ENCODE measurements around the gene RBL1.

DNA sequence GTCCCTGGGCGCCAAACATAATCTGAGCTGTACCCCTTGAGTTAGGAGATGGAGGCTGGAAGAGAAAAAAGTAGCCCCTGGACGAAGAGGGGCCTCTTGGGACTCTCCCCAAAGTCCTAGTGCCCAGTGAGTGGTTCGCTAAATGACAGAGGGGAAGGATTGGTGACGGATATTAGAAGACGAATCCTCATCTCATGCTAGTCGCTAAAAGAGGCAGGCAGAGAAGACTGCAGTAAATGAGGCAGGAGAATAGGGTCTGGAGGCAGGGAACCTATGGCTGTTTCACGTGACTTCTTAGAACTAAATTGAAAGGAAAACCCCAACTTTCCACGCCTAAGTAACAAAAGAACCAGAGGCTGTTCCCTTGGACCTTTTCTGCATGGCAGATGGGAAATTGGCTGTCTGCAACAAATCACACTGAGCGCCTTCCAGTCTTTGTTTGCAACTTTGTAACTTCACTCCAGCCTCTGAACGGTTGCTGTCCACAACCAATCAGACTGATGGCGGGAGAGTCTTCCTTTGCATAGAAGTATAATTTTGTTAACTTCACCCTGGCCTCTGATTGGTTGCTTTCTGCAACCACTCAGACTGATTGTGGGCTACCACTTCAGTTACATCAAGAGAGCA lies 731 bp upstream of the RBL1 start:
- TF ChIP-seq, protein P1, sequence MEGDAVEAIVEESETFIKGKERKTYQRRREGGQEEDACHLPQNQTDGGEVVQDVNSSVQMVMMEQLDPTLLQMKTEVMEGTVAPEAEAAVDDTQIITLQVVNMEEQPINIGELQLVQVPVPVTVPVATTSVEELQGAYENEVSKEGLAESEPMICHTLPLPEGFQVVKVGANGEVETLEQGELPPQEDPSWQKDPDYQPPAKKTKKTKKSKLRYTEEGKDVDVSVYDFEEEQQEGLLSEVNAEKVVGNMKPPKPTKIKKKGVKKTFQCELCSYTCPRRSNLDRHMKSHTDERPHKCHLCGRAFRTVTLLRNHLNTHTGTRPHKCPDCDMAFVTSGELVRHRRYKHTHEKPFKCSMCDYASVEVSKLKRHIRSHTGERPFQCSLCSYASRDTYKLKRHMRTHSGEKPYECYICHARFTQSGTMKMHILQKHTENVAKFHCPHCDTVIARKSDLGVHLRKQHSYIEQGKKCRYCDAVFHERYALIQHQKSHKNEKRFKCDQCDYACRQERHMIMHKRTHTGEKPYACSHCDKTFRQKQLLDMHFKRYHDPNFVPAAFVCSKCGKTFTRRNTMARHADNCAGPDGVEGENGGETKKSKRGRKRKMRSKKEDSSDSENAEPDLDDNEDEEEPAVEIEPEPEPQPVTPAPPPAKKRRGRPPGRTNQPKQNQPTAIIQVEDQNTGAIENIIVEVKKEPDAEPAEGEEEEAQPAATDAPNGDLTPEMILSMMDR (IDR thresholded peaks at IDR 0.05; ENCODE audit: insufficient read depth, low read length): no peak
- TF ChIP-seq, protein P2, sequence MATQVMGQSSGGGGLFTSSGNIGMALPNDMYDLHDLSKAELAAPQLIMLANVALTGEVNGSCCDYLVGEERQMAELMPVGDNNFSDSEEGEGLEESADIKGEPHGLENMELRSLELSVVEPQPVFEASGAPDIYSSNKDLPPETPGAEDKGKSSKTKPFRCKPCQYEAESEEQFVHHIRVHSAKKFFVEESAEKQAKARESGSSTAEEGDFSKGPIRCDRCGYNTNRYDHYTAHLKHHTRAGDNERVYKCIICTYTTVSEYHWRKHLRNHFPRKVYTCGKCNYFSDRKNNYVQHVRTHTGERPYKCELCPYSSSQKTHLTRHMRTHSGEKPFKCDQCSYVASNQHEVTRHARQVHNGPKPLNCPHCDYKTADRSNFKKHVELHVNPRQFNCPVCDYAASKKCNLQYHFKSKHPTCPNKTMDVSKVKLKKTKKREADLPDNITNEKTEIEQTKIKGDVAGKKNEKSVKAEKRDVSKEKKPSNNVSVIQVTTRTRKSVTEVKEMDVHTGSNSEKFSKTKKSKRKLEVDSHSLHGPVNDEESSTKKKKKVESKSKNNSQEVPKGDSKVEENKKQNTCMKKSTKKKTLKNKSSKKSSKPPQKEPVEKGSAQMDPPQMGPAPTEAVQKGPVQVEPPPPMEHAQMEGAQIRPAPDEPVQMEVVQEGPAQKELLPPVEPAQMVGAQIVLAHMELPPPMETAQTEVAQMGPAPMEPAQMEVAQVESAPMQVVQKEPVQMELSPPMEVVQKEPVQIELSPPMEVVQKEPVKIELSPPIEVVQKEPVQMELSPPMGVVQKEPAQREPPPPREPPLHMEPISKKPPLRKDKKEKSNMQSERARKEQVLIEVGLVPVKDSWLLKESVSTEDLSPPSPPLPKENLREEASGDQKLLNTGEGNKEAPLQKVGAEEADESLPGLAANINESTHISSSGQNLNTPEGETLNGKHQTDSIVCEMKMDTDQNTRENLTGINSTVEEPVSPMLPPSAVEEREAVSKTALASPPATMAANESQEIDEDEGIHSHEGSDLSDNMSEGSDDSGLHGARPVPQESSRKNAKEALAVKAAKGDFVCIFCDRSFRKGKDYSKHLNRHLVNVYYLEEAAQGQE (IDR thresholded peaks at IDR 0.05; ENCODE audit: insufficient replicate concordance, low read depth): no peak
- TF ChIP-seq POLR2AphosphoS5 (IDR thresholded peaks at IDR 0.05; ENCODE audit: low read depth) (no peak), SPI1 (IDR thresholded peaks at IDR 0.05; ENCODE audit: borderline replicate concordance, low read depth) (no peak), GABPA (IDR thresholded peaks at IDR 0.05; ENCODE audit: low read depth) (no peak)
